ENCODE data around the gene ELMOD3. TPM values are rescaled to one million over a fixed set of nuclear protein-coding genes. Genes with fewer than 3 reads are reported as not detected.
"Not testable (repeated sequence)": the region's sequence is repeated elsewhere in the genome, so short reads cannot be mapped to it uniquely, and the experiment has no call there.

Gene ELMOD3
- total RNA-seq, 4 donors from 2014 or later: 8.2 to 16.6 (median 13.7) TPM

- intact Hi-C loops (cut with DNase I): no loop called here
These were observed 23.5 kb upstream of the ELMOD3 start for GRCh38 chr2:85330839-85331636.

GRCh38 chr2:85333877-85334276, 20.7 kb upstream of the ELMOD3 start:
- H3K4me1 ChIP-seq; H3K27me3 ChIP-seq; H3K9me3 ChIP-seq; H3K4me3 ChIP-seq; intact Hi-C loops (cut with DNase I); DNase-seq; H3K27ac ChIP-seq; H3K36me3 ChIP-seq: not testable (repeated sequence)
- WGBS, 2 donors: 93 to 96% methylated on average over 3 of the region's 4 CpGs

More at GRCh38 chr2:85330839-85331636, 23.5 kb upstream of the ELMOD3 start:
- Histone ChIP-seq H3K4me1 (peaks cover 3 to 23% (median 7%) of the 10 kb centered on the region in 3 donors), H3K9me3 (no peaks in the 10 kb centered on the region), H3K4me3 (no peak overlapping the region), H3K27ac (no peak overlapping the region), H3K27me3 (no peaks in the 10 kb centered on the region), H3K36me3 (no peaks in the 10 kb centered on the region)
- 63 to 84% methylated on average over 13 of the region's 13 CpGs for WGBS, 2 donors
- TF ChIP-seq POLR2A (IDR thresholded peaks at IDR 0.05) (no peak), CTCF (IDR thresholded peaks at IDR 0.05) (no peak)
- DNase-seq: no peak

- no peaks in the 10 kb centered on the region for H3K36me3 ChIP-seq
- 45 to 89% methylated on average over 2 of the region's 2 CpGs for WGBS, 2 donors
- intact Hi-C loops (cut with DNase I): no loop called here
- no peak overlapping the region for H3K4me3 ChIP-seq
- peaks cover 0 to 2% (median 0%) of the 10 kb centered on the region in 3 donors for H3K4me1 ChIP-seq
- no peaks in the 10 kb centered on the region for H3K9me3 ChIP-seq
- no peak overlapping the region for H3K27ac ChIP-seq
- DNase-seq: no peak
- H3K27me3 ChIP-seq: peaks cover 0 to 8% (median 0%) of the 10 kb centered on the region in 4 donors
- no peak for TF ChIP-seq POLR2A (IDR thresholded peaks at IDR 0.05)
- TF ChIP-seq CTCF (IDR thresholded peaks at IDR 0.05): no peak
These were observed 19.6 kb upstream of the ELMOD3 start for GRCh38 chr2:85334928-85335327.

- peaks cover 4 to 38% (median 13%) of the 10 kb centered on the region in 3 donors for H3K36me3 ChIP-seq
- H3K9me3 ChIP-seq: no peaks in the 10 kb centered on the region
- TF ChIP-seq CTCF (IDR thresholded peaks at IDR 0.05) (no peak), POLR2A (IDR thresholded peaks at IDR 0.05) (no peak)
- intact Hi-C loops (cut with DNase I): no loop called here
- 20 to 46% methylated on average over 12 to 13 of the region's 13 CpGs for WGBS, 2 donors
- no peak overlapping the region for H3K4me3 ChIP-seq
- no peak overlapping the region for H3K27ac ChIP-seq
- H3K4me1 ChIP-seq: peaks cover 0 to 10% (median 0%) of the 10 kb centered on the region in 3 donors
- DNase-seq: no peak
- peaks cover 0 to 8% (median 0%) of the 10 kb centered on the region in 4 donors for H3K27me3 ChIP-seq
These were observed 14.3 kb upstream of the ELMOD3 start for GRCh38 chr2:85340034-85340892.

GRCh38 chr2:85341269-85342029, 13.1 kb upstream of the ELMOD3 start:
- Histone ChIP-seq H3K27ac (no peak overlapping the region), H3K4me1 (peaks cover 0 to 10% (median 0%) of the 10 kb centered on the region in 3 donors), H3K36me3 (peaks cover 8 to 50% (median 23%) of the 10 kb centered on the region in 3 donors), H3K27me3 (peaks cover 0 to 7% (median 0%) of the 10 kb centered on the region in 4 donors), H3K9me3 (no peaks in the 10 kb centered on the region), H3K4me3 (no peak overlapping the region)
- TF ChIP-seq POLR2A (IDR thresholded peaks at IDR 0.05): no peak
- no peak for TF ChIP-seq CTCF (IDR thresholded peaks at IDR 0.05)
- intact Hi-C loops (cut with DNase I): no loop called here
- DNase-seq: no peak
- 92 to 97% methylated on average over 12 to 30 of the region's 30 CpGs for WGBS, 2 donors

All from esophagus squamous epithelium (tissue), 5 donors.